ENCODE data around the gene DOCK1.

The DOCK1 gene

DNA sequence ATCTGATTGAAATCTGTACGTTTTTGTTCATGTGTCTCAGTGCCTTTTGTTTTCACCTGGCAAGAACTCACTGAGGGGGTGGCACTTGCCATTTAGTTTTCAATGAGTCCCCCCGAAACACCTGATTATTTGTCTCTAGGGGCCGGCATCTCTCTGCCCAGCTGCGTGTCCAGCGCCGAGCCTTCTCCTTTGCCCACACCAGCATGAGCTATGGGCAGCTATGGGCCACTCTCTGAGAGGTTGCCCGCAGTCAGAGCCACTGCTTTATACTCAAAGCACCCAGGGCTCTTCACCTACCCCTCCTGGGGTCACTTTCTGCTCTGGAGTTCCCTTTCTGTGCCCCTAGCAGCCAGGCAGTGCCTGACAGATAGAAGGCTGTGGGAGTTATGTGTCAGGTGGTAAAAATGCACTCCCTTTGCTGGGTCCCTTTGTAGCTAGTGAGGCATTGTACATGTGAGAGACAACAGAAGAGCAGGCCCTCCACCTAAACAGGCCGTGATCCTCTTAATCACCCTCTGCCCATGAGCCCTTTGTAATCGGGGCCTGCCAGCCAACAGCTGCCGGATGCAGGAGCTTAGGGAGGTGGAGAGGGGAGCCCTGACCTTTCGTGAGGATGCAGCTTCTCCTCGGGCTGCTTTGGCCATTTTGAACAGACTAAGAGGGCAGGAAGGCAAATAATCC, 510.8 kb downstream of the DOCK1 start:
- no peaks in the 10 kb centered on the region for H3K9me3 ChIP-seq (ENCODE audit: insufficient read depth, low read depth, low read length)
- H2AK5ac ChIP-seq (ENCODE audit: low read length) = no peak overlapping the region
- DNase-seq = no peak
- peaks cover 2 to 8% of the 10 kb centered on the region in 2 experiments for H3K4me1 ChIP-seq (ENCODE audit: control insufficient read depth in 1 of 2, insufficient read depth in 2 of 2, low read length in 2 of 2)
- no peak overlapping the region for H2BK5ac ChIP-seq (ENCODE audit: low read depth, low read length, poor library complexity)
- H2BK12ac ChIP-seq (ENCODE audit: low read length) = no peak overlapping the region
- no peak overlapping the region for H3K27ac ChIP-seq (ENCODE audit: low read depth, low read length)
- no peak overlapping the region for H3K18ac ChIP-seq (ENCODE audit: low read length)
- no peak overlapping the region for H2AFZ ChIP-seq (ENCODE audit: insufficient read depth, low read length, poor library complexity)
- H3K4me3 ChIP-seq (ENCODE audit: low read depth, low read length) = no peak overlapping the region
- H4K8ac ChIP-seq (ENCODE audit: low read depth, low read length) = no peak overlapping the region
- H3K23ac ChIP-seq (ENCODE audit: low read length) = no peak overlapping the region
- no peak overlapping the region for H4K91ac ChIP-seq (ENCODE audit: low read depth, low read length)
- H3K79me1 ChIP-seq (ENCODE audit: low read length) = no peaks in the 10 kb centered on the region
- H3K9ac ChIP-seq (ENCODE audit: low read length) = no peak overlapping the region
- H3K36me3 ChIP-seq (ENCODE audit: control insufficient read depth in 1 of 2, insufficient read depth in 2 of 2, low read length in 2 of 2) = peaks cover 35 to 37% of the 10 kb centered on the region in 2 experiments
- no CpG with 5 or more reads among the region's 12 CpGs for WGBS (ENCODE audit: extremely low coverage, insufficient coverage, insufficient read length)
- no peak overlapping the region for H4K12ac ChIP-seq (ENCODE audit: low read depth, low read length)
- no peak overlapping the region for H3K4me2 ChIP-seq (ENCODE audit: low read length)
- H2BK120ac ChIP-seq (ENCODE audit: insufficient read depth, low read length, poor library complexity) = no peak overlapping the region
- no peak overlapping the region for H3K14ac ChIP-seq (ENCODE audit: low read length)
- no peak overlapping the region for H3K4ac ChIP-seq (ENCODE audit: low read depth, low read length)
- no peaks in the 10 kb centered on the region for H3K27me3 ChIP-seq (ENCODE audit: insufficient read depth, low read length)
- no peaks in the 10 kb centered on the region for H3K79me2 ChIP-seq (ENCODE audit: control insufficient read depth, insufficient read depth, low read length, poor library complexity)

DNA sequence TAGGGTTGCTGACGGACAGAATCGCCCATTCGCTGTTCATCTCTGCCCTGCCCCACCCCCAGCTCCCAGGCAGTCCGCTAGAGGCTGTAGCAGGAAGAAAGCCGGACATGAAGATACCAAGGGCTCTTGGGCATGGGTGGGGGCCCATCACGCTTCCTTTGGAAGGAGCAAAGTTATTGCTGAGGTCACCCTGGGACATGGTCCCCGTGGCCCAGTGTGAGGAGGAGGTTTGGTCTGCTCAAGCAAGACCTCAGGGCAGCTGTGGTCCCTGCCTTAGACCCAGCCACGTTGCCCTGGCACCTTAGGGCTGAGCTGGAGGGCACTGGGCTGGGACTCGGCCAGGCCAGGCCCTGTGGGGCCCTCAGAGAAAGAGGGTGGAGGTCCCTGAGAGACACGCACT, 511.8 kb downstream of the DOCK1 start:
- H4K8ac ChIP-seq (ENCODE audit: low read depth, low read length) = no peak overlapping the region
- no peak overlapping the region for H4K12ac ChIP-seq (ENCODE audit: low read depth, low read length)
- no peak for DNase-seq
- no peak overlapping the region for H3K23ac ChIP-seq (ENCODE audit: low read length)
- no peak overlapping the region for H2BK120ac ChIP-seq (ENCODE audit: insufficient read depth, low read length, poor library complexity)
- H2BK12ac ChIP-seq (ENCODE audit: low read length) = no peak overlapping the region
- no peaks in the 10 kb centered on the region for H3K79me2 ChIP-seq (ENCODE audit: control insufficient read depth, insufficient read depth, low read length, poor library complexity)
- H3K27ac ChIP-seq (ENCODE audit: low read depth, low read length) = no peak overlapping the region
- no peak overlapping the region for H3K4me3 ChIP-seq (ENCODE audit: low read depth, low read length)
- no peak overlapping the region for H2AK5ac ChIP-seq (ENCODE audit: low read length)
- no peak overlapping the region for H3K14ac ChIP-seq (ENCODE audit: low read length)
- no peak overlapping the region for H3K4ac ChIP-seq (ENCODE audit: low read depth, low read length)
- no peak overlapping the region for H4K91ac ChIP-seq (ENCODE audit: low read depth, low read length)
- peaks cover 2 to 8% of the 10 kb centered on the region in 2 experiments for H3K4me1 ChIP-seq (ENCODE audit: control insufficient read depth in 1 of 2, insufficient read depth in 2 of 2, low read length in 2 of 2)
- no peaks in the 10 kb centered on the region for H3K27me3 ChIP-seq (ENCODE audit: insufficient read depth, low read length)
- no peaks in the 10 kb centered on the region for H3K9me3 ChIP-seq (ENCODE audit: insufficient read depth, low read depth, low read length)
- H2AFZ ChIP-seq (ENCODE audit: insufficient read depth, low read length, poor library complexity) = no peak overlapping the region
- WGBS (ENCODE audit: extremely low coverage, insufficient coverage, insufficient read length) = no CpG with 5 or more reads among the region's 10 CpGs
- H3K18ac ChIP-seq (ENCODE audit: low read length) = no peak overlapping the region
- no peak overlapping the region for H3K9ac ChIP-seq (ENCODE audit: low read length)
- H2BK5ac ChIP-seq (ENCODE audit: low read depth, low read length, poor library complexity) = no peak overlapping the region
- H3K36me3 ChIP-seq (ENCODE audit: control insufficient read depth in 1 of 2, insufficient read depth in 2 of 2, low read length in 2 of 2) = peaks cover 31 to 34% of the 10 kb centered on the region in 2 experiments
- no peak overlapping the region for H3K4me2 ChIP-seq (ENCODE audit: low read length)
- no peaks in the 10 kb centered on the region for H3K79me1 ChIP-seq (ENCODE audit: low read length)

DNA sequence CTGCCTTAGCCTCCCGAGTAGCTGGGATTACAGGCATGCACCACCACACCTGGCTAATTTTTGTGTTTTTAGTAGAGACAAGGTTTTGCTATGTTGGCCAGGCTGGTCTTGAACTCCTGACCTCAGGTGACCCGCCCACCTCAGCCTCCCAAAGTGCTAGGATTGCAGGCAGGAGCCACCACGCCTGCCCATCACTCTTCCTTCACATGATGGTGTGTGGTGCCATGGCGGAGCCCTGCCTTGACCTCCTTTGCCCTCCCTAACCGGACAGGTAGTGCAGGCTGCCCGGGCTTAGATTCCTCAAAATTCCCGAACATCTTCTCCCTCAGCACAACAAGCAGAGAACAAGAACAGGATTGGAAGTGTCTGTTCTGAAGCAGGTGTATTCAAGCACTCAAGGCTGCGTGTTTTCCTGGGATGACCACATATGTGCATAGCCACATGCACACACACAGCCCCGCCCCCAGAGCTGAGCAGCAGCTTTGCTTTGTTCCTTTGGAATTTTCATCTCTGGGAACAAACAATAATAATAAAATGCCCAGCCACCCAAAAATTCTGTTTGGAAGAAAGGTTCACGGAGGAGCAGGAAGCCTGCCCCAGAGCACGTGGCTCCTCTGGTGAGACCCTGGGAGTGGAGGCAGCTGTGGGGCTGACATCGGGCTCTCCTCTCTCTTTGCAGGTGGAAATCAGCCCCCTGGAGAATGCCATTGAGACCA, 512.6 kb downstream of the DOCK1 start:
- H3K14ac ChIP-seq (ENCODE audit: low read length) = no peak overlapping the region
- no peaks in the 10 kb centered on the region for H3K79me1 ChIP-seq (ENCODE audit: low read length)
- no peak overlapping the region for H4K91ac ChIP-seq (ENCODE audit: low read depth, low read length)
- no peak overlapping the region for H3K4me2 ChIP-seq (ENCODE audit: low read length)
- no peak overlapping the region for H3K27ac ChIP-seq (ENCODE audit: low read depth, low read length)
- H2BK120ac ChIP-seq (ENCODE audit: insufficient read depth, low read length, poor library complexity) = no peak overlapping the region
- no peak overlapping the region for H3K9ac ChIP-seq (ENCODE audit: low read length)
- H2BK5ac ChIP-seq (ENCODE audit: low read depth, low read length, poor library complexity) = no peak overlapping the region
- H3K9me3 ChIP-seq (ENCODE audit: insufficient read depth, low read depth, low read length) = no peaks in the 10 kb centered on the region
- no peak overlapping the region for H3K4ac ChIP-seq (ENCODE audit: low read depth, low read length)
- H3K27me3 ChIP-seq (ENCODE audit: insufficient read depth, low read length) = no peaks in the 10 kb centered on the region
- H3K23ac ChIP-seq (ENCODE audit: low read length) = no peak overlapping the region
- H2BK12ac ChIP-seq (ENCODE audit: low read length) = no peak overlapping the region
- H3K36me3 ChIP-seq (ENCODE audit: control insufficient read depth in 1 of 2, insufficient read depth in 2 of 2, low read length in 2 of 2) = peaks cover 29 to 32% of the 10 kb centered on the region in 2 experiments
- no peak overlapping the region for H2AK5ac ChIP-seq (ENCODE audit: low read length)
- H4K8ac ChIP-seq (ENCODE audit: low read depth, low read length) = no peak overlapping the region
- WGBS (ENCODE audit: extremely low coverage, insufficient coverage, insufficient read length) = no CpG with 5 or more reads among the region's 12 CpGs
- H3K79me2 ChIP-seq (ENCODE audit: control insufficient read depth, insufficient read depth, low read length, poor library complexity) = no peaks in the 10 kb centered on the region
- DNase-seq = no peak
- H4K12ac ChIP-seq (ENCODE audit: low read depth, low read length) = no peak overlapping the region
- no peak overlapping the region for H3K18ac ChIP-seq (ENCODE audit: low read length)
- no peak overlapping the region for H2AFZ ChIP-seq (ENCODE audit: insufficient read depth, low read length, poor library complexity)
- no peak overlapping the region for H3K4me3 ChIP-seq (ENCODE audit: low read depth, low read length)
- peaks cover 2 to 8% of the 10 kb centered on the region in 2 experiments for H3K4me1 ChIP-seq (ENCODE audit: control insufficient read depth in 1 of 2, insufficient read depth in 2 of 2, low read length in 2 of 2)

DNA sequence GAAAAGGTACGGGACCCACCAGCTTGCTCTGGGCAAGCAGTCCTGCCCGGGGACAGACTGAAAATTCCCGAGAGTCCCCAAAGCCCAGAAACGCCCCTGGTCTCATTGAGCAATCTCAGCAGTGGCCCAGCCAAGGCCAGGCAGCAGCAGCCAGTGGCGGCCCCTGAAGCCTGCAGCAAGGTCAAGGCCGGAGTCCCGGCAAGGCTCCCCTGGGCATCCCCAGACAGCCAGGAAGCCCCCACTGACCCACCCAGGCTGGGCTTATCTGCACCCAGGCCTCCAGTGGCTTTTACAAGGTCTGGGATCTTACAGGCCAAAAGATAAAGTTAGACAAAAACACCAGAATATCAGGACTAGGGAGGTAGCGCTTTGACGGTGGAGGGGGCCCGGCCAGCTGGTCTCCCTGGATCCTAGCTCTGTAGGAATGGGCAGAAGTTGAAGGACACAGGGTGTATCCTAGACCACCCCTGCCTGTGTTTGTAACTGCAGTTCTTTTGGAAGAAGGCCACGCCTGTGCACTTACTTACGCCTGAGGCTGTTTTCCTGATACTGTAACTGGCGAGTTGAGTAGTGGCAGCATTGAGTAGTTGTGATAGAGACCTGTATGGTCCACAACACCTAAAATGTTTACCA, 513.4 kb downstream of the DOCK1 start:
- Histone ChIP-seq H3K4me2 (ENCODE audit: low read length) (no peak overlapping the region), H3K27ac (ENCODE audit: low read depth, low read length) (no peak overlapping the region), H3K4ac (ENCODE audit: low read depth, low read length) (no peak overlapping the region), H3K9ac (ENCODE audit: low read length) (no peak overlapping the region), H2AK5ac (ENCODE audit: low read length) (no peak overlapping the region), H4K12ac (ENCODE audit: low read depth, low read length) (no peak overlapping the region), H2BK120ac (ENCODE audit: insufficient read depth, low read length, poor library complexity) (no peak overlapping the region), H3K9me3 (ENCODE audit: insufficient read depth, low read depth, low read length) (no peaks in the 10 kb centered on the region), H3K23ac (ENCODE audit: low read length) (no peak overlapping the region), H4K91ac (ENCODE audit: low read depth, low read length) (no peak overlapping the region), H2BK5ac (ENCODE audit: low read depth, low read length, poor library complexity) (no peak overlapping the region), H3K14ac (ENCODE audit: low read length) (no peak overlapping the region), H3K36me3 (ENCODE audit: control insufficient read depth in 1 of 2, insufficient read depth in 2 of 2, low read length in 2 of 2) (peaks cover 29 to 34% of the 10 kb centered on the region in 2 experiments), H3K27me3 (ENCODE audit: insufficient read depth, low read length) (no peaks in the 10 kb centered on the region), H3K79me2 (ENCODE audit: control insufficient read depth, insufficient read depth, low read length, poor library complexity) (no peaks in the 10 kb centered on the region), H3K4me3 (ENCODE audit: low read depth, low read length) (no peak overlapping the region), H3K4me1 (ENCODE audit: control insufficient read depth in 1 of 2, insufficient read depth in 2 of 2, low read length in 2 of 2) (peaks cover 2 to 4% of the 10 kb centered on the region in 2 experiments), H2AFZ (ENCODE audit: insufficient read depth, low read length, poor library complexity) (no peak overlapping the region), H2BK12ac (ENCODE audit: low read length) (no peak overlapping the region), H4K8ac (ENCODE audit: low read depth, low read length) (no peak overlapping the region), H3K18ac (ENCODE audit: low read length) (no peak overlapping the region), H3K79me1 (ENCODE audit: low read length) (no peaks in the 10 kb centered on the region)
- no peak for DNase-seq
- no CpG with 5 or more reads among the region's 13 CpGs for WGBS (ENCODE audit: extremely low coverage, insufficient coverage, insufficient read length)

Measured in trophoblast cell (in vitro differentiated cells and primary cell).